Activated naive CD4-positive, alpha-beta T cell treated with anti-CD3 and anti-CD28 coated beads for 36 hours (primary cell): ENCODE data around the gene SNAI3. TPM values are rescaled to one million over a fixed set of nuclear protein-coding genes. Genes with fewer than 3 reads are reported as not detected.
A peak's percentile ranks its signal among the peaks of the same experiment; 100 is the strongest.

Experiments
- CTCF ChIA-PET: fragments of 350-600 bp; sonication (Branson Sonifier 250); formaldehyde crosslinking; loops from one replicate; lab custom pipeline; 2021; ENCODE audit warnings: antibody characterized with exemption; lab: Charles Lee
- DNase-seq: peaks from one replicate; pipeline ENCODE4 v3.0.0-alpha.2; 2020
- H3K27ac Mint-ChIP-seq: one replicate; pipeline ENCODE4 v1.8.0; 2021; ENCODE audit warnings: mild to moderate bottlenecking, mixed read lengths
- H3K27me3 Mint-ChIP-seq: one replicate; pipeline ENCODE4 v1.8.0; 2021; ENCODE audit warnings: low read depth, mixed read lengths
- H3K36me3 Mint-ChIP-seq: one replicate; pipeline ENCODE4 v1.8.0; 2021; ENCODE audit warnings: low read depth, mixed read lengths
- H3K4me1 Mint-ChIP-seq: one replicate; pipeline ENCODE4 v1.8.0; 2021; ENCODE audit warnings: low read depth, mixed read lengths
- H3K4me3 Mint-ChIP-seq: one replicate; pipeline ENCODE4 v1.8.0; 2021; ENCODE audit warnings: mild to moderate bottlenecking, moderate library complexity, mixed read lengths
- H3K9me3 Mint-ChIP-seq: one replicate; pipeline ENCODE4 v1.8.0; 2021; ENCODE audit warnings: mixed read lengths
- intact Hi-C: fragments of 100-400 bp; cut with micrococcal nuclease; formaldehyde crosslinking; loops from one replicate; pipeline ENCODE4 v1.15.1; 2023
- total RNA-seq, 2 experiments: library from RNA; stranded (reverse); gene quantifications; one replicate each; pipeline ENCODE4 v1.2.3, GENCODE V29; 2021

The SNAI3 gene
- total RNA-seq, 2 experiments from 2014 or later = 2.9 to 3.0 TPM

GRCh38 chr16:88636488-88637265 is 49.6 kb downstream of the SNAI3 start:
- no peak overlapping the region for H3K27ac Mint-ChIP-seq
- intact Hi-C loops = loop anchor here (2.0 to 5.0 kb wide), 2 partner anchors 50 to 66 kb away; partner anchors contain the start of gene SNAI3
- H3K27me3 Mint-ChIP-seq = peaks cover 27% of the 10 kb centered on the region
- no peak for DNase-seq
- CTCF ChIA-PET = interaction anchor here (1.4 kb wide), 2 partner anchors 150 to 221 kb away, joined by 3 to 6 read pairs; no protein-coding TSS in a partner anchor
- peaks cover 2% of the 10 kb centered on the region for H3K9me3 Mint-ChIP-seq
- H3K4me3 Mint-ChIP-seq = no peak overlapping the region
- peaks cover 48% of the 10 kb centered on the region for H3K4me1 Mint-ChIP-seq
- H3K36me3 Mint-ChIP-seq = peaks cover 4% of the 10 kb centered on the region

GRCh38 chr16:88635671-88636319 is 50.5 kb downstream of the SNAI3 start:
- no peak for DNase-seq
- H3K36me3 Mint-ChIP-seq = peaks cover 7% of the 10 kb centered on the region
- no peak overlapping the region for H3K4me3 Mint-ChIP-seq
- no peak overlapping the region for H3K27ac Mint-ChIP-seq
- intact Hi-C loops = loop anchor here (2.0 to 5.0 kb wide), 3 partner anchors 15 to 67 kb away; partner anchors contain the start of genes CYBA and SNAI3
- peaks cover 27% of the 10 kb centered on the region for H3K27me3 Mint-ChIP-seq
- CTCF ChIA-PET = interaction anchor here (1.4 kb wide), 1 partner anchor 151 kb away, joined by 6 read pairs; no protein-coding TSS in a partner anchor
- H3K4me1 Mint-ChIP-seq = peaks cover 47% of the 10 kb centered on the region
- peaks cover 2% of the 10 kb centered on the region for H3K9me3 Mint-ChIP-seq

- Mint-ChIP-seq H3K27ac (no peak overlapping the region), H3K36me3 (peaks cover 7% of the 10 kb centered on the region), H3K9me3 (peaks cover 2% of the 10 kb centered on the region), H3K4me3 (peak overlapping the region; percentile 48), H3K27me3 (peaks cover 22% of the 10 kb centered on the region), H3K4me1 (peaks cover 43% of the 10 kb centered on the region)
- DNase-seq = no peak
- intact Hi-C loops = loop anchor here (2.0 to 5.0 kb wide), 2 partner anchors 16 to 67 kb away; partner anchors contain the start of gene CYBA
- CTCF ChIA-PET = no interaction called here
Measured at GRCh38 chr16:88634994-88635670, 51.2 kb downstream of the SNAI3 start.

- Mint-ChIP-seq H3K4me3 (peak overlapping the region; percentile 52), H3K27me3 (peaks cover 19% of the 10 kb centered on the region)
Measured at GRCh38 chr16:88634141-88634993, 51.9 kb downstream of the SNAI3 start.

GRCh38 chr16:88633684-88634140 is 52.6 kb downstream of the SNAI3 start:
- Mint-ChIP-seq H3K9me3 (peaks cover 2% of the 10 kb centered on the region), H3K27me3 (peaks cover 19% of the 10 kb centered on the region), H3K4me3 (peak overlapping the region; percentile 52), H3K36me3 (peaks cover 7% of the 10 kb centered on the region), H3K4me1 (peaks cover 39% of the 10 kb centered on the region), H3K27ac (no peak overlapping the region)
- peak; percentile 59 for DNase-seq
- CTCF ChIA-PET = interaction anchor here (0.9 to 1.2 kb wide), 2 partner anchors 63 to 104 kb away, joined by 3 read pairs; partner anchors contain the start of gene ZC3H18
- intact Hi-C loops = loop anchor here (2.0 kb wide), 1 partner anchor 17 kb away; the partner anchor contains the start of gene CYBA

More at GRCh38 chr16:88634141-88634993, 51.9 kb downstream of the SNAI3 start:
- Mint-ChIP-seq H3K36me3 (peaks cover 7% of the 10 kb centered on the region), H3K27ac (no peak overlapping the region), H3K4me1 (peaks cover 40% of the 10 kb centered on the region), H3K9me3 (peaks cover 2% of the 10 kb centered on the region)
- peak; percentile 56 for DNase-seq
- CTCF ChIA-PET = interaction anchor here (0.9 to 1.2 kb wide), 2 partner anchors 64 to 103 kb away, joined by 3 read pairs; partner anchors contain the start of gene ZC3H18
- intact Hi-C loops = loop anchor here (2.0 kb wide), 1 partner anchor 16 kb away; the partner anchor contains the start of gene CYBA

GRCh38 chr16:88632587-88632930 is 53.7 kb downstream of the SNAI3 start:
- H3K4me3 Mint-ChIP-seq = no peak overlapping the region
- intact Hi-C loops = no loop called here
- peaks cover 2% of the 10 kb centered on the region for H3K9me3 Mint-ChIP-seq

GRCh38 chr16:88631920-88632586 is 54.3 kb downstream of the SNAI3 start:
- peaks cover 8% of the 10 kb centered on the region for H3K27me3 Mint-ChIP-seq
- H3K9me3 Mint-ChIP-seq = peaks cover under 1% of the 10 kb centered on the region
- peaks cover 9% of the 10 kb centered on the region for H3K36me3 Mint-ChIP-seq
- intact Hi-C loops = no loop called here
- H3K4me3 Mint-ChIP-seq = no peak overlapping the region
- CTCF ChIA-PET = interaction anchor here (1.1 kb wide), 1 partner anchor 194 kb away, joined by 3 read pairs; no protein-coding TSS in a partner anchor
- H3K4me1 Mint-ChIP-seq = peaks cover 24% of the 10 kb centered on the region
- DNase-seq = no peak
- no peak overlapping the region for H3K27ac Mint-ChIP-seq

More at GRCh38 chr16:88632587-88632930, 53.7 kb downstream of the SNAI3 start:
- Mint-ChIP-seq H3K27me3 (peaks cover 12% of the 10 kb centered on the region), H3K4me1 (peaks cover 28% of the 10 kb centered on the region), H3K27ac (no peak overlapping the region), H3K36me3 (peaks cover 8% of the 10 kb centered on the region)
- DNase-seq = no peak
- CTCF ChIA-PET = interaction anchor here (1.1 kb wide), 1 partner anchor 195 kb away, joined by 3 read pairs; no protein-coding TSS in a partner anchor

- Mint-ChIP-seq H3K27me3 (peaks cover 5% of the 10 kb centered on the region), H3K36me3 (peaks cover 14% of the 10 kb centered on the region), H3K4me3 (no peak overlapping the region), H3K27ac (no peak overlapping the region), H3K4me1 (peaks cover 22% of the 10 kb centered on the region), H3K9me3 (no peaks in the 10 kb centered on the region)
- intact Hi-C loops = no loop called here
- CTCF ChIA-PET = no interaction called here
- no peak for DNase-seq
Measured at GRCh38 chr16:88631384-88631783, 54.9 kb downstream of the SNAI3 start.

- Mint-ChIP-seq H3K4me3 (no peak overlapping the region), H3K27ac (no peak overlapping the region), H3K4me1 (peaks cover 19% of the 10 kb centered on the region), H3K36me3 (peaks cover 14% of the 10 kb centered on the region), H3K27me3 (peaks cover 3% of the 10 kb centered on the region), H3K9me3 (no peaks in the 10 kb centered on the region)
- intact Hi-C loops = no loop called here
- CTCF ChIA-PET = no interaction called here
- no peak for DNase-seq
Measured at GRCh38 chr16:88630941-88631340, 55.4 kb downstream of the SNAI3 start.

- Mint-ChIP-seq H3K9me3 (no peaks in the 10 kb centered on the region), H3K27me3 (peaks cover 3% of the 10 kb centered on the region), H3K36me3 (peaks cover 14% of the 10 kb centered on the region), H3K27ac (no peak overlapping the region), H3K4me3 (no peak overlapping the region), H3K4me1 (peaks cover 19% of the 10 kb centered on the region)
- CTCF ChIA-PET = no interaction called here
- no peak for DNase-seq
- intact Hi-C loops = no loop called here
Measured at GRCh38 chr16:88630433-88630832, 55.9 kb downstream of the SNAI3 start.

GRCh38 chr16:88629835-88630234 is 56.5 kb downstream of the SNAI3 start:
- intact Hi-C loops = no loop called here
- Mint-ChIP-seq H3K4me1 (peaks cover 13% of the 10 kb centered on the region), H3K27ac (no peak overlapping the region), H3K27me3 (no peaks in the 10 kb centered on the region), H3K4me3 (no peak overlapping the region), H3K36me3 (peaks cover 14% of the 10 kb centered on the region), H3K9me3 (no peaks in the 10 kb centered on the region)
- CTCF ChIA-PET = no interaction called here
- no peak for DNase-seq
